NCI-H345 treated with DMSO at 0.1 percent for 48 hours (cell line): ENCODE results near the gene OIP5.
A peak's percentile ranks its signal among the peaks of the same experiment; 100 is the strongest.
"Not testable (repeated sequence)": the region's sequence is repeated elsewhere in the genome, so short reads cannot be mapped to it uniquely, and the experiment has no call there.

ENCODE experiments used
- DNase-seq: peaks from one replicate; lab custom pipeline; 2025; ENCODE audit not compliant: unreplicated experiment; lab: John Stamatoyannopoulos, UW

The OIP5 gene

GRCh38 chr15:41332194-41333025, at the start of gene OIP5, which contains the start of gene NUSAP1:
TSS of gene OIP5 (minus strand) at chr15:41332591. CDS start at chr15:41332561, 30 bp downstream.
TSS of gene NUSAP1 (plus strand) at chr15:41332881. CDS start at chr15:41332958, 77 bp downstream.
- DNase-seq, result peak; percentile 92

GRCh38 chr15:41377978-41378377, 45.6 kb upstream of the OIP5 start:
- no peak for DNase-seq

GRCh38 chr15:41367418-41367817, 35.0 kb upstream of the OIP5 start:
- DNase-seq, result no peak

GRCh38 chr15:41354371-41354770, 22.0 kb upstream of the OIP5 start:
- DNase-seq, result no peak

- no peak for DNase-seq
Observed at GRCh38 chr15:41350057-41350717, 17.8 kb upstream of the OIP5 start.

- DNase-seq, result no peak
Observed at GRCh38 chr15:41347236-41347635, 14.8 kb upstream of the OIP5 start.

GRCh38 chr15:41341519-41341918, 9.1 kb upstream of the OIP5 start:
- DNase-seq, result no peak

GRCh38 chr15:41340189-41340695, 7.9 kb upstream of the OIP5 start:
- DNase-seq, result no peak

GRCh38 chr15:41337631-41338522, 5.5 kb upstream of the OIP5 start:
- no peak for DNase-seq

- DNase-seq, result no peak
Observed at GRCh38 chr15:41337047-41337446, 4.7 kb upstream of the OIP5 start.

GRCh38 chr15:41336549-41336948, 4.2 kb upstream of the OIP5 start:
- no peak for DNase-seq

GRCh38 chr15:41334293-41335120, 2.1 kb upstream of the OIP5 start:
- no peak for DNase-seq

- DNase-seq, result no peak
Observed at GRCh38 chr15:41333026-41333562, 703 bp upstream of the OIP5 start.

GRCh38 chr15:41331833-41332193, 578 bp downstream of the OIP5 start:
- no peak for DNase-seq

- DNase-seq, result no peak
Observed at GRCh38 chr15:41331281-41331680, 1.1 kb downstream of the OIP5 start.

- no peak for DNase-seq
Observed at GRCh38 chr15:41323611-41324010, 8.8 kb downstream of the OIP5 start.

- DNase-seq, result not testable (repeated sequence)
Observed at GRCh38 chr15:41320805-41321330, 11.5 kb downstream of the OIP5 start.

GRCh38 chr15:41309226-41309905, 23.0 kb downstream of the OIP5 start:
- no peak for DNase-seq

- no peak for DNase-seq
Observed at GRCh38 chr15:41307679-41308078, 24.7 kb downstream of the OIP5 start.
